H1 (cell line): Measurements from ENCODE around the gene CHST11. TPM values are rescaled to one million over a fixed set of nuclear protein-coding genes. Genes with fewer than 3 reads are reported as not detected.

Experiments used
- CTCF ChIA-PET: fragments of 300-600 bp; sonication (Branson Sonifier 250); formaldehyde crosslinking; loops from one replicate; lab custom pipeline; 2021; ENCODE audit not compliant: partially characterized antibody; lab: Charles Lee
- POLR2A ChIA-PET: fragments of 300-600 bp; sonication (Branson Sonifier 250); formaldehyde crosslinking; loops from one replicate; lab custom pipeline; 2021; ENCODE audit warnings: inconsistent platforms; ENCODE audit not compliant: partially characterized antibody; lab: Charles Lee
- DNase-seq, 2 experiments: peaks; one replicate each; pipeline versions ENCODE4 v3.0.0 to v3.0.0-alpha.2; 2010 to 2022; ENCODE audit warnings: low spot score in 2 of 2, low read depth in 1 of 2, mixed read lengths in 1 of 2
- FAIRE-seq: peaks from 2 replicates; lab custom pipeline; 2011; peaks lifted over from hg19 to GRCh38; lab: Jason Lieb, UNC
- H2AFZ ChIP-seq: 2 replicates; pipeline ENCODE4 v1.8.1; 2012; ENCODE audit warnings: low read length, inconsistent platforms
- H2AK5ac ChIP-seq: 2 replicates; pipeline ENCODE4 v1.6.1; 2013; ENCODE audit warnings: low read depth, low read length
- H2BK120ac ChIP-seq: replicated peaks from 2 replicates; pipeline ENCODE3; 2013; ENCODE audit warnings: low read depth, low read length, inconsistent platforms
- H2BK12ac ChIP-seq: 2 replicates; pipeline ENCODE4 v1.6.1; 2013; ENCODE audit warnings: low read depth, low read length
- H2BK15ac ChIP-seq: 2 replicates; pipeline ENCODE4 v1.6.1; 2013; ENCODE audit warnings: low read length
- H2BK20ac ChIP-seq: 2 replicates; pipeline ENCODE4 v1.6.1; 2013; ENCODE audit warnings: low read length
- H2BK5ac ChIP-seq: 2 replicates; pipeline ENCODE4 v1.6.1; 2013; ENCODE audit warnings: low read depth, low read length
- H3K14ac ChIP-seq: 2 replicates; pipeline ENCODE4 v1.6.1; 2013; ENCODE audit warnings: inconsistent platforms; ENCODE audit not compliant: insufficient read length
- H3K18ac ChIP-seq: 2 replicates; pipeline ENCODE4 v1.6.1; 2013; ENCODE audit warnings: low read length; ENCODE audit errors: extremely low read depth
- H3K23ac ChIP-seq: 2 replicates; pipeline ENCODE4 v1.6.1; 2013; ENCODE audit warnings: inconsistent platforms; ENCODE audit not compliant: insufficient read length
- H3K23me2 ChIP-seq: 2 replicates; pipeline ENCODE4 v1.6.1; 2013; ENCODE audit warnings: low read depth, low read length
- H3K27ac ChIP-seq: 2 replicates; pipeline ENCODE4 v1.6.1; 2011; ENCODE audit warnings: low read depth, low read length, inconsistent platforms
- H3K27me3 ChIP-seq, 4 experiments: replicated peaks in 1 of 4; 1 replicate in 1 of 4; 2 replicates in 3 of 4; pipeline versions ENCODE4 v1.6.1 to v1.8.1; 2011 to 2013; ENCODE audit warnings: low read length in 3 of 4, mild to moderate bottlenecking in 3 of 4, inconsistent platforms in 2 of 4, mixed read lengths in 2 of 4, moderate library complexity in 1 of 4; ENCODE audit not compliant: control insufficient read depth in 3 of 4, insufficient read depth in 3 of 4; ENCODE audit errors: extremely low read depth in 1 of 4
- H3K36me3 ChIP-seq, 4 experiments: 2 replicates each; pipeline versions ENCODE4 v1.6.1 to v1.8.1; 2011 to 2013; ENCODE audit warnings: mild to moderate bottlenecking in 4 of 4, low read length in 3 of 4, moderate library complexity in 2 of 4, control low read depth in 1 of 4, inconsistent platforms in 1 of 4; ENCODE audit not compliant: insufficient read depth in 4 of 4, control insufficient read depth in 2 of 4
- H3K4ac ChIP-seq: replicated peaks from 2 replicates; pipeline ENCODE3; 2013; ENCODE audit warnings: low read length, low read depth, mixed read lengths, inconsistent platforms; ENCODE audit not compliant: insufficient read length
- H3K4me1 ChIP-seq, 4 experiments: replicated peaks in 1 of 4; 1 replicate in 1 of 4; 2 replicates in 3 of 4; pipeline versions ENCODE4 v1.6.1 to v1.8.1; 2011 to 2013; ENCODE audit warnings: low read length in 3 of 4, inconsistent platforms in 2 of 4, mixed read lengths in 1 of 4; ENCODE audit not compliant: insufficient read depth in 4 of 4, control insufficient read depth in 3 of 4
- H3K4me2 ChIP-seq, 2 experiments: 2 replicates each; pipeline versions ENCODE4 v1.6.1 to v1.8.1; 2011 to 2013; ENCODE audit warnings: low read depth in 2 of 2, low read length in 2 of 2, control low read depth in 1 of 2, inconsistent platforms in 1 of 2, mild to moderate bottlenecking in 1 of 2; ENCODE audit not compliant: insufficient read depth in 1 of 2
- H3K4me3 ChIP-seq, 4 experiments: fragments of 200-600, 300-600 bp in 1 of 4; sonication (generic), shearing (Covaris generic), sonication (Bioruptor Twin) in 1 of 4; 2 replicates each; pipeline versions ENCODE4 v1.5.1 to v1.8.1; 2011 to 2016; ENCODE audit warnings: low read length in 4 of 4, low read depth in 3 of 4, control low read depth in 2 of 4, inconsistent platforms in 2 of 4, mild to moderate bottlenecking in 2 of 4, mixed read lengths in 1 of 4, moderate library complexity in 1 of 4; ENCODE audit not compliant: insufficient read depth in 2 of 4; ENCODE audit errors: extremely low read depth in 1 of 4
- H3K56ac ChIP-seq: replicated peaks from 2 replicates; pipeline ENCODE3; 2013; ENCODE audit warnings: low read depth, mild to moderate bottlenecking, mixed read lengths, low read length, inconsistent platforms; ENCODE audit not compliant: insufficient read length
- H3K79me1 ChIP-seq: 2 replicates; pipeline ENCODE4 v1.6.1; 2013; ENCODE audit warnings: low read depth, low read length, control low read depth
- H3K79me2 ChIP-seq, 2 experiments: 2 replicates each; pipeline versions ENCODE4 v1.6.1 to v1.8.1; 2012 to 2013; ENCODE audit warnings: low read length in 2 of 2, mild to moderate bottlenecking in 2 of 2, inconsistent platforms in 1 of 2; ENCODE audit not compliant: insufficient read depth in 2 of 2, control insufficient read depth in 1 of 2
- H3K9ac ChIP-seq, 4 experiments: replicated peaks in 1 of 4; 1 replicate in 1 of 4; 2 replicates in 3 of 4; pipeline versions ENCODE4 v1.6.1 to v1.8.1; 2011 to 2013; ENCODE audit warnings: low read depth in 3 of 4, low read length in 3 of 4, control low read depth in 2 of 4, mild to moderate bottlenecking in 2 of 4, moderate library complexity in 2 of 4, inconsistent platforms in 1 of 4; ENCODE audit errors: extremely low read depth in 1 of 4
- H3K9me3 ChIP-seq, 2 experiments: 2 replicates each; pipeline versions ENCODE4 v1.6.1 to v1.8.1; 2012 to 2013; ENCODE audit warnings: mild to moderate bottlenecking in 2 of 2, moderate library complexity in 2 of 2, control low read depth in 1 of 2, inconsistent platforms in 1 of 2, low read depth in 1 of 2, low read length in 1 of 2, mixed read lengths in 1 of 2; ENCODE audit not compliant: insufficient read depth in 2 of 2
- H4K20me1 ChIP-seq, 2 experiments: replicated peaks in 1 of 2; 2 replicates each; pipeline versions ENCODE3 to v1.8.1; 2011 to 2013; ENCODE audit warnings: inconsistent platforms in 2 of 2, low read length in 2 of 2, mild to moderate bottlenecking in 1 of 2; ENCODE audit not compliant: insufficient read depth in 2 of 2, control insufficient read depth in 1 of 2
- H4K5ac ChIP-seq: 2 replicates; pipeline ENCODE4 v1.6.1; 2013; ENCODE audit warnings: low read length, low read depth, mixed read lengths, inconsistent platforms; ENCODE audit not compliant: insufficient read length
- H4K8ac ChIP-seq: 2 replicates; pipeline ENCODE4 v1.8.0; 2013; ENCODE audit warnings: mild to moderate bottlenecking, moderate library complexity, low read length, inconsistent platforms; ENCODE audit not compliant: insufficient read depth; ENCODE audit errors: extremely low read depth
- H4K91ac ChIP-seq: replicated peaks from 2 replicates; pipeline ENCODE3; 2013; ENCODE audit warnings: low read length, mixed read lengths, inconsistent platforms; ENCODE audit not compliant: insufficient read length
- WGBS, 2 experiments: shearing (Covaris generic) in 1 of 2; methylation state at CpG; one replicate each; pipeline versions ENCODE4 v1.1.6 to v1.1.7; 2013 to 2015; ENCODE audit warnings: low lambda C conversion rate in 2 of 2, mixed read lengths in 2 of 2, inconsistent platforms in 1 of 2, low coverage in 1 of 2, missing lambda C conversion rate in 1 of 2; ENCODE audit not compliant: insufficient replicate concordance in 2 of 2, insufficient coverage in 1 of 2, insufficient read length in 1 of 2; ENCODE audit errors: extremely low coverage in 1 of 2, missing lambda C conversion rate in 1 of 2; 5-methylcytosine and 5-hydroxymethylcytosine counted together
- polyA plus RNA-seq, 7 experiments: library from polyadenylated mRNA; depleted of rRNA in 3 of 7; stranded (reverse) in 5 of 7; unstranded in 2 of 7; fragments of >200 nt in 5 of 7; fragments of 200-250 nt in 2 of 7; gene quantifications; 1 replicate in 5 of 7; 2 replicates in 1 of 7; 4 replicates in 1 of 7; pipeline versions ENCODE4 v1.2.1 to v1.2.3, GENCODE V29; 2011 to 2013; ENCODE audit warnings: missing spikeins in 2 of 7, mixed read lengths in 2 of 7
- total RNA-seq: library from RNA; stranded (reverse); fragmentation: NEBNext Ultra II Directional; extraction: Animal tissue kit (Norgen Biotek cat#: 25700); gene quantifications from 2 replicates; pipeline ENCODE4 v1.2.1, GENCODE V29; 2021

CHST11 gene
- total and polyA plus RNA-seq, 2 of the 8 experiments (the other 6 are each of a cell fraction or from before 2014, with no cell fraction given), result 14.4 to 20.8 TPM

DNA sequence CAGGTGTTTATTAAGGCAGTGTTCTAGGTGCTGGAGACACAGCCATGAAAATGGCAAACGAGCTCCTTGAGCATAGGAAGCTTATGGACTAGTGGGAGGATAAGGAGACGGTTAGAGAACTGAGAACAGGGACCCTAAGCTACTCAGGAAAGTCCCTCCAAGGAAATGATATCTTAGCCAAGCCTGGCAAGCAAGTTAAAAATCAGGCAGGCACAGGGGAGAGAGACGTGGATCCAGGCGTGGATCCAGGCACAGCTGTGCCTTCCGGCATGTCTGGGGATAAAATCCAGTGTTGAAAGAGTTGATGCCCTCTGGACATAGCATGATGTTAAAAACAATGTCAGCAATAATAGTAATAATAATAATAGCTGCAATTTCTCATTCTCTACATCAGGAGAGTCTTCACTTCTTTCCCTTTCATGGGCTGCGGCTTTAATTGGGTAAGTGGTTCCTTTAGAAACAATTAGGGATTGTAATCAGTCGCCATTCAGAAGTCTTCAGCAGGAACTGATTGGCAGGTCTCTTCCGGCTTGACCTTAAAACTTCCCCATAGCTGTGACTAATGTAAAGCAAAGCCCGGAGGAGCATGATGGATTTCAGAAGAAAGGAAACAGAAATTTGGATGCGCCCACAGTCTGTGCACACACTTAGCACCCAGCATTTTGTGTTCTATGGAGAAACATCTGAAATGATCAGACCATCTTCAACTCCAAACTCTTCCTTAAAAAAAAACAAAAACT is 271.1 kb downstream of the CHST11 start:
- Histone ChIP-seq H3K56ac (no peak overlapping the region), H2BK5ac (no peak overlapping the region), H4K20me1 (peaks cover 0 to 1% of the 10 kb centered on the region in 2 experiments), H4K91ac (no peak overlapping the region), H3K79me1 (peaks cover 2% of the 10 kb centered on the region; the same call in 1 of the 2 replicates), H2BK15ac (no peak overlapping the region), H3K27ac (no peak overlapping the region), H3K9me3 (no peaks in the 10 kb centered on the region), H3K4ac (no peak overlapping the region), H3K18ac (no peak overlapping the region), H3K23ac (no peak overlapping the region), H2BK120ac (no peak overlapping the region), H3K23me2 (no peaks in the 10 kb centered on the region), H2AK5ac (no peak overlapping the region), H2AFZ (no peak overlapping the region), H3K36me3 (no peaks in the 10 kb centered on the region), H3K27me3 (no peaks in the 10 kb centered on the region), H4K5ac (no peak overlapping the region), H3K79me2 (no peaks in the 10 kb centered on the region), H3K4me1 (peaks cover 1 to 2% (median 1%) of the 10 kb centered on the region in 4 experiments; a peak in 5 of 7 replicates), H2BK12ac (no peak overlapping the region), H2BK20ac (no peak overlapping the region), H3K4me2 (no peak overlapping the region), H4K8ac (no peak overlapping the region), H3K9ac (no peak overlapping the region), H3K4me3 (no peak overlapping the region), H3K14ac (no peak overlapping the region)
- FAIRE-seq, result no peak
- ChIA-PET POLR2A (no interaction called here), CTCF (interaction anchor here (1.0 to 2.5 kb wide), 4 partner anchors 8 to 99 kb away, joined by 3 to 9 read pairs (median 6); no protein-coding TSS in a partner anchor)
- DNase-seq, result no peak
- 94% methylated on average over 10 of the region's 10 CpGs; no CpG with 5 or more reads in 1 of the 2 experiments for WGBS, 2 experiments
